ENCODE measurements around the gene FUCA1. TPM values are rescaled to one million over a fixed set of nuclear protein-coding genes. Genes with fewer than 3 reads are reported as not detected.

FUCA1 gene
- total RNA-seq, 1 donor from 2014 or later = 11.4 TPM

DNA sequence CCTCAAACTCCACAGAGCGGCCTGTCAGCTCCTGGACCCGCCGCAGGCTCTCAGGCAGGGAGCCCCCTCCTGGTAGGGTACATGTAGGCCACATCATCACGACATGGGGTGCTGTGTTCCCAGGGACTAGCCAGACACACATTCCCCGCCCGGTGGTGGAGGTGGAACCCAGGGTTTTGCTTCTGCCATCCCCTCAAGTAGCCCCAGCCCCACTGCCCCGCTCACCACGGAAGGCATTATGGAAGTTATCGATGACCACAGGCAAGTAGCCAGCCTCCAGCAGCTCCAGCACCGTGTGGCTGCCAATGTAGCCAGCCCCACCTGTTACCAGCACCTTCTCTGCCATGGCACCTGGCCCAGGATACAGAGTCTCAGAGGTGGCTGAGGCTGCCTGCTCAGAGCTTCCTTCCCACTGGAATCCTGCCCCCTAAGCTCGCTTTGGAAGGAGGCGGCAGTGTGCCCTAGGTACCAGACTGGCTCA, 69.4 kb downstream of the FUCA1 start:
- intact Hi-C loops (cut with micrococcal nuclease) = no loop called here
- no peak for TF ChIP-seq CTCF (IDR thresholded peaks at IDR 0.05; ENCODE audit: borderline replicate concordance)
- DNase-seq = no peak
- Histone ChIP-seq H3K4me1 (peaks cover 42% of the 10 kb centered on the region), H3K36me3 (peaks cover 26% of the 10 kb centered on the region), H3K9me3 (replicated peaks) (no peaks in the 10 kb centered on the region), H3K27me3 (ENCODE audit: low read depth) (no peaks in the 10 kb centered on the region), H3K27ac (replicated peaks) (peak overlapping the region; percentile 98), H3K4me3 (peak overlapping the region; percentile 97)

- no peak for DNase-seq
- intact Hi-C loops (cut with micrococcal nuclease) = no loop called here
- Histone ChIP-seq H3K27me3 (ENCODE audit: low read depth) (no peaks in the 10 kb centered on the region), H3K4me3 (no peak overlapping the region), H3K4me1 (peaks cover 52% of the 10 kb centered on the region), H3K9me3 (replicated peaks) (no peaks in the 10 kb centered on the region), H3K27ac (replicated peaks) (no peak overlapping the region), H3K36me3 (peaks cover 27% of the 10 kb centered on the region)
- no peak for TF ChIP-seq CTCF (IDR thresholded peaks at IDR 0.05; ENCODE audit: borderline replicate concordance)
Measured at GRCh38 chr1:23797478-23798448, 70.3 kb downstream of the FUCA1 start.

GRCh38 chr1:23796466-23797271, 71.4 kb downstream of the FUCA1 start:
- Histone ChIP-seq H3K27ac (replicated peaks) (no peak overlapping the region), H3K36me3 (peaks cover 27% of the 10 kb centered on the region), H3K4me1 (peaks cover 59% of the 10 kb centered on the region), H3K9me3 (replicated peaks) (no peaks in the 10 kb centered on the region), H3K27me3 (ENCODE audit: low read depth) (no peaks in the 10 kb centered on the region), H3K4me3 (no peak overlapping the region)
- intact Hi-C loops (cut with micrococcal nuclease) = no loop called here
- DNase-seq = no peak
- TF ChIP-seq CTCF (IDR thresholded peaks at IDR 0.05; ENCODE audit: borderline replicate concordance) = no peak

DNA sequence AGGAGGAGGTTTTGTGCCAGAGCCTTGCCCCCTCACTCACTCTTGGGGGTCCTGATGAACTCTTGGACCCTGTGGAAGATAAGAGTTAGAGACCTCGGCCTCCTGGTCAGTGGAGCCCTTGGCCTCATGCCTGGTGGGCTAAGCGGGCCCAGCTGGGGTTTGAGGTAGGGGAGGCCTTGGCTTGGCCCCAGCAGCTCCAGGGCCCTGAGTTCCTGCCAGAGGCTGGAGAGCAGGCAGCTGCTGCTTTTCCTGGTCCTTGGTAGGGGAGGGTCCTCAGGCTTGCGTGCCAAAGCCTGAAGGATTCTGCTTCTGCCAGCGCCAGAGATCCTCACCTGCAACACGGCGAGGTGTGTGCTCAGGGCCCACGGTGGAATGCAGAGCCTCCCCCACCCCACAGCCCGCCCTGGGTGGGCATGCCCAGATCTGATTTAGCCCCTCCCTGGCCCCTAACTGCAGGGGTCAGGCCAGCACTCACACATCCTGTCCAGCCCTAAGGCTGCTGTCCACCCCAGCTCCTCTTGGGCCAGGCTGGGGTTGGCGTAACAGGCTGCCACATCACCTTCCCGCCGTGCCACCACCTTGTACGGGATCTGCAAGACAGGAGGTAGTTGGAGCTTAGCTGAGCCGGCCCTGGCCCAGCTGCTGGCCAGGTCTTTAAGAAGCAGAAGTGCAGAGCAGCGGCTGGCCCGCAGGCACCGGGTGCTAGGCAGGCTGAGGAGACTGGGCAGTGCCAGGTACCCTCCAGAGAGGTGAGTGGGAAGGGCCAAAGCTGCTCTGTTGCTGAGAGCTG, 72.2 kb downstream of the FUCA1 start:
- TF ChIP-seq CTCF (IDR thresholded peaks at IDR 0.05; ENCODE audit: borderline replicate concordance) = no peak
- peaks cover 27% of the 10 kb centered on the region for H3K36me3 ChIP-seq
- no peak for DNase-seq
- H3K27me3 ChIP-seq (ENCODE audit: low read depth) = no peaks in the 10 kb centered on the region
- intact Hi-C loops (cut with micrococcal nuclease) = no loop called here
- H3K4me1 ChIP-seq = peaks cover 56% of the 10 kb centered on the region
- H3K9me3 ChIP-seq (replicated peaks) = no peaks in the 10 kb centered on the region
- H3K4me3 ChIP-seq = no peak overlapping the region
- H3K27ac ChIP-seq (replicated peaks) = no peak overlapping the region

Other genes starting within 250 kb of the FUCA1 start
- 684 TPM for gene RPL11, start 176.5 kb downstream of the FUCA1 start, total RNA-seq
- 29.1 TPM for gene ELOA, start 124.8 kb downstream of the FUCA1 start, total RNA-seq
- gene PITHD1, start 89.9 kb downstream of the FUCA1 start, total RNA-seq = 40.3 TPM
- 26.2 TPM for gene LYPLA2, start 77.1 kb downstream of the FUCA1 start, total RNA-seq
- 6.3 TPM for gene GALE, start 67.5 kb downstream of the FUCA1 start, total RNA-seq
- 31.9 TPM for gene HMGCL, start 42.9 kb downstream of the FUCA1 start, total RNA-seq
- not detected for gene CNR2, start 45.1 kb upstream of the FUCA1 start, total RNA-seq
- gene PNRC2, start 91.5 kb upstream of the FUCA1 start, total RNA-seq = 92.3 TPM
- gene SRSF10, start 112.0 kb upstream of the FUCA1 start, total RNA-seq = 56.5 TPM
- gene MYOM3, start 243.8 kb upstream of the FUCA1 start, total RNA-seq = 440 TPM